ENCODE data around the gene H2AZ2.
"Not testable (repeated sequence)": the region's sequence is repeated elsewhere in the genome, so short reads cannot be mapped to it uniquely, and the experiment has no call there.

H2AZ2 gene

GRCh38 chr7:44870336-44870735 lies 22.4 kb upstream of the H2AZ2 start:
- not testable (repeated sequence) for DNase-seq

- peak; percentile 17 to 40 for DNase-seq
These were observed 19.4 kb upstream of the H2AZ2 start for GRCh38 chr7:44867073-44867995.

GRCh38 chr7:44861949-44862348 lies 14.1 kb upstream of the H2AZ2 start:
- not testable (repeated sequence) for DNase-seq

- DNase-seq = no peak
These were observed 10.3 kb upstream of the H2AZ2 start for GRCh38 chr7:44858161-44858560.

GRCh38 chr7:44854644-44855364 lies 6.9 kb upstream of the H2AZ2 start:
- no peak for DNase-seq

- peak in 1 of 2 experiments; percentile 27 for DNase-seq
These were observed 5.5 kb upstream of the H2AZ2 start for GRCh38 chr7:44853391-44853790.

GRCh38 chr7:44852590-44852989 lies 4.7 kb upstream of the H2AZ2 start:
- no peak for DNase-seq

- no peak for DNase-seq
These were observed 2.1 kb upstream of the H2AZ2 start for GRCh38 chr7:44849885-44850544.

GRCh38 chr7:44849259-44849884 lies 1.5 kb upstream of the H2AZ2 start:
- DNase-seq = no peak

GRCh38 chr7:44847509-44847919 lies 373 bp downstream of the H2AZ2 start:
- peak; percentile 82 to 83 for DNase-seq

- no peak for DNase-seq
These were observed 925 bp downstream of the H2AZ2 start for GRCh38 chr7:44846816-44847508.

GRCh38 chr7:44846390-44846789 lies 1.5 kb downstream of the H2AZ2 start:
- peak in 1 of 2 experiments; percentile 20 for DNase-seq

- no peak for DNase-seq
These were observed 2.4 kb downstream of the H2AZ2 start for GRCh38 chr7:44845451-44845850.

- DNase-seq = not testable (repeated sequence)
These were observed 4.4 kb downstream of the H2AZ2 start for GRCh38 chr7:44843440-44843839.

- not testable (repeated sequence) for DNase-seq
These were observed 5.2 kb downstream of the H2AZ2 start for GRCh38 chr7:44842675-44843074.

GRCh38 chr7:44838751-44839150 lies 9.1 kb downstream of the H2AZ2 start:
- no peak for DNase-seq

- DNase-seq = no peak
These were observed 20.3 kb downstream of the H2AZ2 start for GRCh38 chr7:44827567-44827966.

GRCh38 chr7:44824894-44825526 lies 22.9 kb downstream of the H2AZ2 start:
- no peak for DNase-seq

GRCh38 chr7:44823255-44823781 lies 24.6 kb downstream of the H2AZ2 start:
- DNase-seq = no peak

GRCh38 chr7:44819292-44819691 lies 28.6 kb downstream of the H2AZ2 start:
- DNase-seq = no peak

- DNase-seq = no peak
These were observed 33.0 kb downstream of the H2AZ2 start for GRCh38 chr7:44814919-44815318.

Measured in activated CD4-positive, alpha-beta T cell treated with anti-CD3 and anti-CD28 coated beads, Interleukin-2, amount 50 U/mL, for 48 hours (primary cell).